GM12865 (cell line): ENCODE results near the gene SEC14L2.

Experiments
- DNase-seq: peaks from one replicate; pipeline ENCODE4 v3.0.0; 2010; ENCODE audit warnings: low read depth
- H3K4me3 ChIP-seq: 2 replicates; pipeline ENCODE4 v1.5.1; 2011; ENCODE audit warnings: mild to moderate bottlenecking, low read depth, low read length, control low read depth
- TF ChIP-seq, protein P1 (sequence below): IDR thresholded peaks from 2 replicates; pipeline ENCODE4 v1.5.1; 2011; ENCODE audit warnings: low read length, control low read depth, low read depth, inconsistent platforms; ENCODE audit not compliant: insufficient read depth; ENCODE audit errors: missing control alignments

The SEC14L2 gene

GRCh38 chr22:30396871-30397655 lies at the start of gene SEC14L2:
Gene SEC14L2, plus strand, starts transcription at chr22:30397018. Its CDS starts 99 bp downstream, at chr22:30397117.
- H3K4me3 ChIP-seq = peak within 1 kb of the TSS; percentile 24
- DNase-seq = peak; percentile 31
- TF ChIP-seq, protein P1, sequence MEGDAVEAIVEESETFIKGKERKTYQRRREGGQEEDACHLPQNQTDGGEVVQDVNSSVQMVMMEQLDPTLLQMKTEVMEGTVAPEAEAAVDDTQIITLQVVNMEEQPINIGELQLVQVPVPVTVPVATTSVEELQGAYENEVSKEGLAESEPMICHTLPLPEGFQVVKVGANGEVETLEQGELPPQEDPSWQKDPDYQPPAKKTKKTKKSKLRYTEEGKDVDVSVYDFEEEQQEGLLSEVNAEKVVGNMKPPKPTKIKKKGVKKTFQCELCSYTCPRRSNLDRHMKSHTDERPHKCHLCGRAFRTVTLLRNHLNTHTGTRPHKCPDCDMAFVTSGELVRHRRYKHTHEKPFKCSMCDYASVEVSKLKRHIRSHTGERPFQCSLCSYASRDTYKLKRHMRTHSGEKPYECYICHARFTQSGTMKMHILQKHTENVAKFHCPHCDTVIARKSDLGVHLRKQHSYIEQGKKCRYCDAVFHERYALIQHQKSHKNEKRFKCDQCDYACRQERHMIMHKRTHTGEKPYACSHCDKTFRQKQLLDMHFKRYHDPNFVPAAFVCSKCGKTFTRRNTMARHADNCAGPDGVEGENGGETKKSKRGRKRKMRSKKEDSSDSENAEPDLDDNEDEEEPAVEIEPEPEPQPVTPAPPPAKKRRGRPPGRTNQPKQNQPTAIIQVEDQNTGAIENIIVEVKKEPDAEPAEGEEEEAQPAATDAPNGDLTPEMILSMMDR = no peak

DNA sequence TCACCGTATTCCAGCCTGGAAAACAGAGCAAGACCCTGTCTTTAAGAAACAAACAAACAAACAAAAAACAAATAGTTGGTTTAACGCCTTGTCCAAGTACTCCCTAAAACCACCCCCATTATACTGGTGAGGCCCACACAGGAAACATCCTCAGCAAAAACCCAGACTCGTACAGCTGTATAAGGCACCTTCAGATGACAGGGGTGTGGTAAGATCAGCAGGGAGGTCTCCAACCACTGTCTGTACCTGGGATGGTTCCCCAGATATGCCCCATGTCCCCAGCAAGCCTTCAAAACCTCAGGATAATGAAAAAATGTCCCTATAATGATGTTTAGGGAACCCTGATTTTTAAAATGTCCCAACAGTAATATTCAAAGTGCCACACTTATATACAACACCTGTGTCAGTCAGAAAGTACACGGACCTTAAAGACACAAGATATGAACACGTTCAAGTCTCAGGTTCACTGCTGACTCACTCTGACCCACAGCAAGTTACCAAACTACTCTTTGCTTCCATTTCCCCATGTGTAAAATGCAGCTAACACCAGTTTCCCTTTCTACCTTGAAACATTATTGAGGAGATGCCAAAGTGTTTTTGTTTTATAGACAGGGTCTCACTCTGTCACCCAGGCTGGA lies 49.4 kb upstream of the SEC14L2 start:
- TF ChIP-seq, protein P1 = no peak
- no peak overlapping the region for H3K4me3 ChIP-seq
- peak; percentile 47 for DNase-seq

- TF ChIP-seq, protein P1 = no peak
- DNase-seq = no peak
- no peak overlapping the region for H3K4me3 ChIP-seq
These were observed 48.4 kb upstream of the SEC14L2 start for GRCh38 chr22:30348404-30348803.

DNA sequence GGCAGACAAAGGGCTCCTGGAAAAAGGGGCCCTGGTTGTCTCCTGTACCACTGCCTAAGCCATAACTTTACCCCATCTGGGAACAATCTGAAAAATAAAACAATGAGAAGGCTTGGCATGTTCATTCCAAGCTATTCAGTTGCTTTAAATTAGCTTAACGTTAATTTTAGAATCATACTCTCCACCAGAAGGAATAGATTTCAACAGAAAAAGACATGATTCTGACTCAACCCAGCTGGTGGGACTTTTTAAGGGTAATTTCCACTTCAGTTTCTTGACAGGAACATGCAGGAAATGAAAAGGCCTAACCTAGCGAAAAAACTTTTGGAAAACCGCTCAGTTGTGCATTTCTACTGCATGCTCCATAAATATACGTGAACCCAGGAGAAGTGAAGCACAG lies 48.0 kb upstream of the SEC14L2 start:
- peak; percentile 45 for DNase-seq
- TF ChIP-seq, protein P1 = no peak
- no peak overlapping the region for H3K4me3 ChIP-seq

DNA sequence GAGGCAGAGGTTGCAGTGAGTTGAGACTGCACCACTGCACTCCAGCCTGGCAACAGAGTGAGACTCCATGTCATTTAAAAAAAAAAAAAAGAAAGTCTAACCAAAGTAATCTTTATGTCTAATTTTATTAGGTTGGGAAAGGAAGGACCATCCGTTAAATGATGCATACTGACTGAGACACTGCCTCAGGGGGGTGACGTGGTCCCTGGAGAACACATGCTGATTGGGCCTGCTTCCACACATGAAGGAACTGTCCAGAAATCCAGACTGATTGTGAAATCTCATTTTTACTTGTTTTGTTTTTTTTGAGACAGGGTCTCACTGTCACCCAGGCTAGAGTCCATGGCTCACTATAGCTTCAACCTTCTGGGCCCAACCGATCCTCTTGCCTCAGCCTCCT lies 45.6 kb upstream of the SEC14L2 start:
- TF ChIP-seq, protein P1 = no peak
- no peak overlapping the region for H3K4me3 ChIP-seq
- no peak for DNase-seq

DNA sequence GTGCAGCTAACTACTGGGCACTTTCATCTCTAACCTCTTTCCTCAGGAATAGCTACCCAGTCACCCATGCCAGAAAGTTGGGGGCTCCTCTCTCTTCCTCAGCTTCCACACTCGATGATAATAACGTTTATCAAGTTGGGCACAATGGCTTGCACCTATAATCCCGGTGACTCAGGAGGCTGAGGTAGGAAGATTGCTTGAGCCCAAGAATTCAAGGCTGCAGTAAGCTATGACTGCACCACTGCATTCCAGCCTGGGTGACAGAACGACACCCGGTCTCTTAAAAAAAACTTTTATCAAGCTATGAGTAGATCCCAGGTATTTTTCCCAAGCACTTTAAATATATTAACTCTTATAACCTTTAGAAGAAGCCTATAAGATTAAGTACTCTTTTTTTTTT lies 42.2 kb upstream of the SEC14L2 start:
- no peak overlapping the region for H3K4me3 ChIP-seq
- TF ChIP-seq, protein P1 = no peak
- DNase-seq = no peak
